Calu3 (cell line): ENCODE results near the gene PRPF40B. TPM values are rescaled to one million over a fixed set of nuclear protein-coding genes. Genes with fewer than 3 reads are reported as not detected.

ENCODE experiments used
- BruUV-seq: library from RNA; stranded (reverse); fragments of 400-500 nt; replicated peaks from 2 replicates; lab custom pipeline; 2021; lab: Mats Ljungman, UMichigan
- CTCF ChIA-PET: fragments of 300-600 bp; sonication (Branson Sonifier 250); formaldehyde crosslinking; loops from one replicate; lab custom pipeline; 2022; ENCODE audit warnings: antibody characterized with exemption; lab: Charles Lee
- DNase-seq: peaks from one replicate; pipeline ENCODE4 v3.0.0; 2022
- H3K27ac Mint-ChIP-seq: one replicate; pipeline ENCODE4 v1.8.0; 2022; ENCODE audit warnings: mixed read lengths; ENCODE audit not compliant: unreplicated experiment
- H3K27me3 Mint-ChIP-seq: one replicate; pipeline ENCODE4 v1.8.0; 2022; ENCODE audit warnings: mixed read lengths; ENCODE audit not compliant: unreplicated experiment
- H3K36me3 Mint-ChIP-seq: one replicate; pipeline ENCODE4 v1.8.0; 2022; ENCODE audit warnings: mild to moderate bottlenecking, moderate library complexity, mixed read lengths; ENCODE audit not compliant: insufficient read depth, unreplicated experiment
- H3K4me1 Mint-ChIP-seq: one replicate; pipeline ENCODE4 v1.8.0; 2022; ENCODE audit warnings: mild to moderate bottlenecking, low read depth, mixed read lengths; ENCODE audit not compliant: unreplicated experiment
- H3K4me3 Mint-ChIP-seq: one replicate; pipeline ENCODE4 v1.8.0; 2022; ENCODE audit warnings: mild to moderate bottlenecking, low read depth, moderate library complexity, mixed read lengths; ENCODE audit not compliant: unreplicated experiment
- H3K9me3 Mint-ChIP-seq: one replicate; pipeline ENCODE4 v1.8.0; 2022; ENCODE audit warnings: low read depth, mixed read lengths; ENCODE audit not compliant: unreplicated experiment
- CTCF ChIP-seq: fragments of 200-600 bp; IDR thresholded peaks from one replicate; pipeline ENCODE4 v1.8.0; 2022; ENCODE audit warnings: antibody characterized with exemption; ENCODE audit not compliant: unreplicated experiment
- intact Hi-C: fragments of 100-400 bp; cut with micrococcal nuclease; formaldehyde crosslinking; loops from one replicate; pipeline ENCODE4 v1.10.0; 2022; ENCODE audit not compliant: unreplicated experiment
- total RNA-seq: library from RNA; stranded (reverse); gene quantifications from 2 replicates; pipeline ENCODE4 v1.2.3, GENCODE V29; 2022

The PRPF40B gene
- total RNA-seq, 1 experiment from 2014 or later: 21.7 TPM

GRCh38 chr12:49645146-49646039 is 22.0 kb downstream of the PRPF40B start:
- TF ChIP-seq CTCF: no peak
- H3K27me3 Mint-ChIP-seq: no peaks in the 10 kb centered on the region
- H3K27ac Mint-ChIP-seq: no peak overlapping the region
- no peaks in the 10 kb centered on the region for H3K9me3 Mint-ChIP-seq
- no peaks in the 10 kb centered on the region for H3K4me1 Mint-ChIP-seq
- no peak overlapping the region for H3K4me3 Mint-ChIP-seq
- H3K36me3 Mint-ChIP-seq: peaks cover 19% of the 10 kb centered on the region
- no TSS peak for BruUV-seq
- DNase-seq: no peak
- intact Hi-C loops: no loop called here
- CTCF ChIA-PET: interaction anchor here (0.6 to 0.8 kb wide), 3 partner anchors 27 to 132 kb away, joined by 3 to 7 read pairs (median 4); partner anchors contain the start of gene TMBIM6

- intact Hi-C loops: no loop called here
- Mint-ChIP-seq H3K36me3 (peaks cover 19% of the 10 kb centered on the region), H3K27me3 (no peaks in the 10 kb centered on the region), H3K9me3 (no peaks in the 10 kb centered on the region), H3K4me1 (no peaks in the 10 kb centered on the region), H3K4me3 (no peak overlapping the region), H3K27ac (no peak overlapping the region)
- no peak for TF ChIP-seq CTCF
- CTCF ChIA-PET: no interaction called here
- no TSS peak for BruUV-seq
- no peak for DNase-seq
Measured at GRCh38 chr12:49646331-49646830, 23.0 kb downstream of the PRPF40B start.

GRCh38 chr12:49646871-49647654 is 23.7 kb downstream of the PRPF40B start:
- CTCF ChIA-PET: no interaction called here
- Mint-ChIP-seq H3K9me3 (no peaks in the 10 kb centered on the region), H3K36me3 (peaks cover 19% of the 10 kb centered on the region), H3K27me3 (no peaks in the 10 kb centered on the region), H3K27ac (no peak overlapping the region), H3K4me3 (no peak overlapping the region), H3K4me1 (no peaks in the 10 kb centered on the region)
- TF ChIP-seq CTCF: no peak
- intact Hi-C loops: no loop called here
- no TSS peak for BruUV-seq
- no peak for DNase-seq

GRCh38 chr12:49647827-49648711 is 24.7 kb downstream of the PRPF40B start:
- TF ChIP-seq CTCF: no peak
- Mint-ChIP-seq H3K36me3 (peaks cover 19% of the 10 kb centered on the region), H3K27ac (no peak overlapping the region), H3K4me1 (no peaks in the 10 kb centered on the region), H3K4me3 (no peak overlapping the region), H3K9me3 (no peaks in the 10 kb centered on the region), H3K27me3 (no peaks in the 10 kb centered on the region)
- BruUV-seq: no TSS peak
- intact Hi-C loops: no loop called here
- no peak for DNase-seq
- CTCF ChIA-PET: no interaction called here
